Fibroblast of lung (primary cell): Measurements from ENCODE around the gene COX6B1. TPM values are rescaled to one million over a fixed set of nuclear protein-coding genes. Genes with fewer than 3 reads are reported as not detected.
A peak's percentile ranks its signal among the peaks of the same experiment; 100 is the strongest.

ENCODE experiments used
- DNase-seq, 2 donors: peaks; one replicate each; pipeline versions ENCODE4 v3.0.0 to v3.0.0-alpha.2; 2010; ENCODE audit warnings: low read depth in 2 of 2
- H2AFZ ChIP-seq: 2 replicates; pipeline ENCODE4 v1.5.1; 2012; ENCODE audit warnings: low read length, control low read depth, inconsistent platforms
- H3K27ac ChIP-seq: 2 replicates; pipeline ENCODE4 v1.5.1; 2011; ENCODE audit warnings: low read length, control low read depth; ENCODE audit not compliant: insufficient read depth
- H3K27me3 ChIP-seq: 2 replicates; pipeline ENCODE4 v1.5.1; 2011; ENCODE audit warnings: mild to moderate bottlenecking, low read length; ENCODE audit not compliant: control insufficient read depth, insufficient read depth
- H3K36me3 ChIP-seq: 2 replicates; pipeline ENCODE4 v1.5.1; 2011; ENCODE audit warnings: low read length; ENCODE audit not compliant: control insufficient read depth, insufficient read depth
- H3K4me1 ChIP-seq: 2 replicates; pipeline ENCODE4 v1.5.1; 2011; ENCODE audit warnings: low read length; ENCODE audit not compliant: control insufficient read depth, insufficient read depth; ENCODE audit errors: extremely low read depth
- H3K4me2 ChIP-seq: 2 replicates; pipeline ENCODE4 v1.5.1; 2011; ENCODE audit warnings: low read length, control low read depth; ENCODE audit not compliant: insufficient read depth; ENCODE audit errors: extremely low read depth
- H3K4me3 ChIP-seq, 4 experiments: fragments of 200-600 bp in 1 of 4; sonication (generic) in 1 of 4; replicated peaks in 1 of 4; 2 replicates each; pipeline ENCODE4 v1.5.1; 2011 to 2016; ENCODE audit warnings: low read length in 4 of 4, low read depth in 3 of 4, mild to moderate bottlenecking in 3 of 4, control low read depth in 2 of 4, inconsistent platforms in 1 of 4, mixed read lengths in 1 of 4; ENCODE audit not compliant: insufficient read depth in 1 of 4; ENCODE audit errors: control extremely low read depth in 1 of 4
- H3K79me2 ChIP-seq: 2 replicates; pipeline ENCODE4 v1.5.1; 2012; ENCODE audit warnings: mild to moderate bottlenecking, low read length, inconsistent platforms; ENCODE audit not compliant: control insufficient read depth, insufficient read depth
- H3K9ac ChIP-seq: 2 replicates; pipeline ENCODE4 v1.5.1; 2011; ENCODE audit warnings: mild to moderate bottlenecking, low read length, control low read depth; ENCODE audit not compliant: insufficient read depth
- H3K9me3 ChIP-seq: 2 replicates; pipeline ENCODE4 v1.5.1; 2012; ENCODE audit warnings: low read depth, low read length; ENCODE audit not compliant: control insufficient read depth, insufficient read depth
- H4K20me1 ChIP-seq: 2 replicates; pipeline ENCODE4 v1.5.1; 2011; ENCODE audit warnings: low read length; ENCODE audit not compliant: control insufficient read depth, insufficient read depth; ENCODE audit errors: extremely low read depth
- CTCF ChIP-seq, 2 donors: IDR thresholded peaks in 1 of 2; conservative IDR thresholded peaks in 1 of 2; 1 replicate in 1 of 2; 2 replicates in 1 of 2; pipeline ENCODE4 v1.5.1; 2011 to 2012; ENCODE audit warnings: low read length in 2 of 2, control low read depth in 1 of 2, inconsistent platforms in 1 of 2, low read depth in 1 of 2, mild to moderate bottlenecking in 1 of 2
- EZH2 ChIP-seq: IDR thresholded peaks from 2 replicates; pipeline ENCODE4 v1.5.1; 2012; ENCODE audit warnings: low read length, control low read depth, mild to moderate bottlenecking; ENCODE audit errors: missing control alignments
- polyA plus RNA-seq, 2 donors: library from polyadenylated mRNA; depleted of rRNA in 1 of 2; stranded (reverse) in 1 of 2; unstranded in 1 of 2; fragments of >200 nt; gene quantifications; 2 replicates each; pipeline ENCODE4 v1.2.1, GENCODE V29; 2011 to 2012; ENCODE audit warnings: missing spikeins in 1 of 2
- total RNA-seq: library from RNA; depleted of rRNA; stranded (reverse); fragments of >200 nt; gene quantifications from 2 replicates; pipeline ENCODE4 v1.2.1, GENCODE V29; 2014

Gene COX6B1
- total and polyA plus RNA-seq, 2 donors (not counting 1 experiment from before 2014, with no cell fraction given): 279 to 382 TPM

- peak; percentile 76 for DNase-seq
- H3K4me1 ChIP-seq: peaks cover 2% of the 10 kb centered on the region
- no peaks in the 10 kb centered on the region for H3K27me3 ChIP-seq
- no peaks in the 10 kb centered on the region for H3K36me3 ChIP-seq
- peak overlapping the region; percentile 83 for H3K4me2 ChIP-seq
- peak overlapping the region; percentile 89 for H2AFZ ChIP-seq
- TF ChIP-seq CTCF (conservative IDR thresholded peaks at IDR 0.05 in 1 of 2, IDR thresholded peaks at IDR 0.05 in 1 of 2; ENCODE audit: low read depth in 1 of 2, low read length in 2 of 2) (no peak), EZH2 (no peak)
- peak overlapping the region; percentile 44 for H3K9ac ChIP-seq
- no peaks in the 10 kb centered on the region for H4K20me1 ChIP-seq
- H3K9me3 ChIP-seq: no peaks in the 10 kb centered on the region
- peaks cover 1% of the 10 kb centered on the region for H3K79me2 ChIP-seq
- peak overlapping the region; percentile 71 for H3K27ac ChIP-seq
- H3K4me3 ChIP-seq: peak overlapping the region; percentile 57 to 65 (median 58)
Measured at GRCh38 chr19:35643255-35644205, 4.6 kb upstream of the COX6B1 start.

- H3K27me3 ChIP-seq: no peaks in the 10 kb centered on the region
- no peaks in the 10 kb centered on the region for H3K9me3 ChIP-seq
- H3K27ac ChIP-seq: peak overlapping the region; percentile 71
- no peaks in the 10 kb centered on the region for H4K20me1 ChIP-seq
- peaks cover 4% of the 10 kb centered on the region for H3K4me1 ChIP-seq
- TF ChIP-seq CTCF (conservative IDR thresholded peaks at IDR 0.05 in 1 of 2, IDR thresholded peaks at IDR 0.05 in 1 of 2; ENCODE audit: low read depth in 1 of 2, low read length in 2 of 2): no peak
- no peak for TF ChIP-seq EZH2
- peak overlapping the region; percentile 83 for H3K4me2 ChIP-seq
- H3K36me3 ChIP-seq: no peaks in the 10 kb centered on the region
- peak overlapping the region; percentile 57 to 65 (median 58) for H3K4me3 ChIP-seq
- H3K9ac ChIP-seq: peak overlapping the region; percentile 43
- H2AFZ ChIP-seq: peak overlapping the region; percentile 89
- peak; percentile 91 to 92 for DNase-seq
- peaks cover 9% of the 10 kb centered on the region for H3K79me2 ChIP-seq
Measured at GRCh38 chr19:35644206-35644986, 3.7 kb upstream of the COX6B1 start.
